GM23248 (cell line): ENCODE results near the gene SPACA5B. TPM values are rescaled to one million over a fixed set of nuclear protein-coding genes. Genes with fewer than 3 reads are reported as not detected.
"Not testable (repeated sequence)": the region's sequence is repeated elsewhere in the genome, so short reads cannot be mapped to it uniquely, and the experiment has no call there.

Experiments used
- DNase-seq: peaks from one replicate; pipeline ENCODE4 v3.0.0-alpha.2; 2015
- H2AFZ ChIP-seq: fragments of 200-600 bp; sonication (generic); 2 replicates; pipeline ENCODE4 v1.6.1; 2016; ENCODE audit warnings: antibody characterized with exemption
- H3F3A ChIP-seq: fragments of 200-600 bp; sonication (generic); 2 replicates; pipeline ENCODE4 v1.6.1; 2016; ENCODE audit warnings: mild to moderate bottlenecking, antibody characterized with exemption, mixed run types; ENCODE audit not compliant: insufficient read depth
- H3K27ac ChIP-seq: fragments of 200-600 bp; sonication (generic); 2 replicates; pipeline ENCODE4 v1.5.1; 2016; ENCODE audit warnings: mild to moderate bottlenecking
- H3K27me3 ChIP-seq: fragments of 200-600 bp; sonication (generic); replicated peaks from 2 replicates; pipeline ENCODE4 v1.6.1; 2016; ENCODE audit warnings: mild to moderate bottlenecking; ENCODE audit not compliant: insufficient read depth
- H3K36me3 ChIP-seq: fragments of 200-600 bp; sonication (generic); 2 replicates; pipeline ENCODE4 v1.6.1; 2016; ENCODE audit warnings: low read depth, mild to moderate bottlenecking
- H3K4me1 ChIP-seq: fragments of 200-600 bp; sonication (generic); 2 replicates; pipeline ENCODE4 v1.6.1; 2016; ENCODE audit warnings: mild to moderate bottlenecking; ENCODE audit not compliant: insufficient read depth
- H3K4me2 ChIP-seq: fragments of 200-600 bp; sonication (generic); one replicate; pipeline ENCODE4 v1.6.1; 2016; ENCODE audit warnings: mild to moderate bottlenecking; ENCODE audit not compliant: unreplicated experiment
- H3K4me3 ChIP-seq: fragments of 200-600 bp; sonication (generic); 2 replicates; pipeline ENCODE4 v1.5.1; 2016; ENCODE audit warnings: mild to moderate bottlenecking
- H3K79me2 ChIP-seq: fragments of 200-600 bp; sonication (generic); 2 replicates; pipeline ENCODE4 v1.6.1; 2016; ENCODE audit warnings: mild to moderate bottlenecking; ENCODE audit not compliant: insufficient read depth
- H3K9ac ChIP-seq: fragments of 200-600 bp; sonication (generic); 2 replicates; pipeline ENCODE4 v1.6.1; 2016; ENCODE audit warnings: mild to moderate bottlenecking
- H3K9me2 ChIP-seq: fragments of 200-600 bp; sonication (generic); 2 replicates; pipeline ENCODE4 v1.6.1; 2016; ENCODE audit warnings: mixed run types, mild to moderate bottlenecking, moderate library complexity; ENCODE audit not compliant: insufficient read depth
- H3K9me3 ChIP-seq: fragments of 200-600 bp; sonication (generic); one replicate; pipeline ENCODE4 v1.6.1; 2017; ENCODE audit warnings: low read depth
- H4K20me1 ChIP-seq: fragments of 200-600 bp; sonication (generic); 2 replicates; pipeline ENCODE4 v1.6.0; 2016; ENCODE audit not compliant: insufficient read depth
- EZH2 ChIP-seq: fragments of 200-600 bp; sonication (generic); IDR thresholded peaks from 2 replicates; pipeline ENCODE4 v1.6.1; 2018; ENCODE audit warnings: antibody characterized with exemption, mild to moderate bottlenecking; ENCODE audit not compliant: insufficient read depth, poor library complexity, severe bottlenecking
- EZH2phosphoT487 ChIP-seq: fragments of 200-600 bp; sonication (generic); IDR thresholded peaks from 2 replicates; pipeline ENCODE4 v1.6.1; 2018; ENCODE audit warnings: antibody characterized with exemption, moderate library complexity, mild to moderate bottlenecking, low read depth; ENCODE audit not compliant: insufficient read depth
- WGBS, 2 experiments: methylation state at CpG; one replicate each; pipeline ENCODE4 v1.1.6; 2015 to 2017; ENCODE audit warnings: low lambda C conversion rate in 2 of 2, low coverage in 1 of 2; ENCODE audit errors: missing lambda C conversion rate in 2 of 2; 5-methylcytosine and 5-hydroxymethylcytosine counted together
- in situ Hi-C: fragments of 300-500 bp; cut with MboI; formaldehyde crosslinking; loops from 2 replicates; pipeline ENCODE4 v1.15.0; 2020
- polyA plus RNA-seq: library from polyadenylated mRNA; unstranded; fragments of >200 nt; fragmentation: Nextera tagmentation; extraction: Ambion mirVana; gene quantifications from 2 replicates; pipeline ENCODE4 v1.2.1, GENCODE V29; 2016
- small RNA-seq: library from RNA; depleted of rRNA; stranded (forward); fragments of <200 nt; gene quantifications from one replicate; pipeline ENCODE3, GENCODE V24; 2014; ENCODE audit warnings: low read depth, low replicate concordance
- total RNA-seq: library from RNA; depleted of rRNA; stranded (reverse); fragments of >200 nt; shearing (Covaris generic); gene quantifications from 2 replicates; pipeline ENCODE4 v1.2.3, GENCODE V29; 2014; rRNA removed

Gene SPACA5B
- total and polyA plus RNA-seq, 2 experiments from 2014 or later: not detected

DNA sequence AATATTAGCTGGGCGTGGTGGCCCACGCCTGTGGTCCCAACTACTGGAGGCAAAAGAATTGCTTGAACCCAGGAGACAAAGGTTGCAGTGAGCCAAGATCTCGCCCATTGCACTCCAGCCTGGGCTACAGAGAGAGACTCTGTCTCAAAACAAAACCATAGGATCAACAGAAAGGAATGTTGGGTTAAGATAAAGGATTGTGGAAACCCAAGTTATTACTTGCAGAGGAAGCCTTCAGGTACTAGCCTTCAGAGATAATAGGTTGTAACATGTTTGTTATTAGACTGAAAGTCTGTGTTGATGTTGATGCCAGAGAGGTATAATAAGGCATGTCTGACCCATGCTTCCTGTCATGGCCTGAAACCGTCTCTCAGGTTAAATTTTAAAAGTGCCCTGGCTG is 49.3 kb downstream of the SPACA5B start:
- no peaks in the 10 kb centered on the region for H3K36me3 ChIP-seq
- no peak overlapping the region for H2AFZ ChIP-seq
- WGBS, 2 experiments: 35 to 42% methylated on average over 4 of the region's 4 CpGs
- H3K4me3 ChIP-seq: no peak overlapping the region
- no peaks in the 10 kb centered on the region for H4K20me1 ChIP-seq
- H3F3A ChIP-seq: no peaks in the 10 kb centered on the region
- in situ Hi-C loops: no loop called here
- H3K4me1 ChIP-seq: no peaks in the 10 kb centered on the region
- TF ChIP-seq EZH2: no peak
- no peak for TF ChIP-seq EZH2phosphoT487
- H3K27me3 ChIP-seq: no peaks in the 10 kb centered on the region
- no peaks in the 10 kb centered on the region for H3K79me2 ChIP-seq
- H3K9me2 ChIP-seq: no peaks in the 10 kb centered on the region
- no peaks in the 10 kb centered on the region for H3K9me3 ChIP-seq
- H3K4me2 ChIP-seq: no peak overlapping the region
- DNase-seq: no peak
- H3K9ac ChIP-seq: no peak overlapping the region
- no peak overlapping the region for H3K27ac ChIP-seq

DNA sequence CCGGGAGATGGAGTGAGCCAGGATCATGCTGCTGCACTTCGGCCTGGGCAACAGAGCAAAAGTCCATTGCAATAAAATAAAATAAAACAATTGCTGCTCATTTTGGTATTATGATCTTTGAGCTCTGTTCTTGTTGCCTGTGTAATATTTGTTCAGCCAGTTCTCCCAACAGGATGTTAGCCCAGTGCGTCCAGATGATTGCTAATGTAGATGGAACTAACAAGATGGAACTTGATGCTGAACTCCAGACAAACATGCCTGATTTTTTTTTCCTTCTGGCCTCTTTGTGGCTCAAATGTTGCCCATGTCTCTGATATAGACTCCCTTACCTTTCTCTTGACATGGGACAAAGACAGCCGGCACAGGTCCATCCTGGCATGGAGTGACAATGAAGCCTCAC is 50.4 kb downstream of the SPACA5B start:
- no peak overlapping the region for H3K27ac ChIP-seq
- H3K4me3 ChIP-seq: no peak overlapping the region
- no peaks in the 10 kb centered on the region for H3K4me1 ChIP-seq
- no peak overlapping the region for H3K4me2 ChIP-seq
- DNase-seq: no peak
- TF ChIP-seq EZH2phosphoT487 (no peak), EZH2 (no peak)
- no peaks in the 10 kb centered on the region for H3K36me3 ChIP-seq
- 43 to 52% methylated on average over 4 of the region's 4 CpGs for WGBS, 2 experiments
- no peaks in the 10 kb centered on the region for H4K20me1 ChIP-seq
- H3K9me2 ChIP-seq: no peaks in the 10 kb centered on the region
- H3K79me2 ChIP-seq: no peaks in the 10 kb centered on the region
- in situ Hi-C loops: no loop called here
- no peaks in the 10 kb centered on the region for H3F3A ChIP-seq
- H3K9me3 ChIP-seq: no peaks in the 10 kb centered on the region
- H3K27me3 ChIP-seq: no peaks in the 10 kb centered on the region
- H2AFZ ChIP-seq: no peak overlapping the region
- H3K9ac ChIP-seq: no peak overlapping the region

DNA sequence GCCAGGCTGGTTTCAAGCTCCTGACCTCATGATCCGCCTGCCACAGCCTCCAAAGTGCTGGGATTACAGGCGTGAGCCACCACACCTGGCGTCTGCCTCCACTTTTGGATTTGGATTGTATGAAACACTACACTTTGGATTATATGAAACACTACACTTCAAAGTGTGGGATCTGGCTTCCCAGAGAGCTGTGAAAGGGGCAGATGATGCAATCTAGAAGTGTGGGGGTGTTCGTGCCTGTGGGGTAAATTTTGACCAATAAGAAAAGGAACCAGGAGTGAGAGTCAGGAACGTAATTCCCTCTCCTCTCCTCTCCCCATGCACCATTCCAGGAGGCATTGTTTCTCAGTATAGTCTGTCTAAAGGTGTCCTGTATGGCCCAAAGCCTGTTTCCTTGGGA is 51.5 kb downstream of the SPACA5B start:
- DNase-seq, H3K79me2 ChIP-seq, H3K4me1 ChIP-seq, H3K9ac ChIP-seq, H3K9me2 ChIP-seq, H3K27me3 ChIP-seq, in situ Hi-C loops, H2AFZ ChIP-seq, H3F3A ChIP-seq, H3K4me3 ChIP-seq, H3K9me3 ChIP-seq, H3K36me3 ChIP-seq, H3K4me2 ChIP-seq, H3K27ac ChIP-seq, H4K20me1 ChIP-seq: not testable (repeated sequence)
- WGBS, 2 experiments: 9 to 60% methylated on average over 1 to 5 of the region's 5 CpGs

Small RNA genes within 50 kb of the gene (small RNA-seq; reads per million reads assigned to genes)
- gene AC245047.7 (not detected), gene RNU6-707P (not detected)

Other genes starting within 250 kb of the SPACA5B start
- 1.0 and 1.6 TPM in 2 replicates for gene ZNF182, start 126.6 kb upstream of the SPACA5B start, total RNA-seq
- gene ZNF182, start 126.6 kb upstream of the SPACA5B start, polyA plus RNA-seq: 2.6 TPM in 2 replicates
- not detected in 2 replicates for gene SPACA5, start 123.6 kb upstream of the SPACA5B start, total RNA-seq
- not detected in 2 replicates for gene SPACA5, start 123.6 kb upstream of the SPACA5B start, polyA plus RNA-seq
- gene ZNF630, start 59.0 kb upstream of the SPACA5B start, total RNA-seq: 0.22 and 0.25 TPM in 2 replicates
- gene ZNF630, start 59.0 kb upstream of the SPACA5B start, polyA plus RNA-seq: 0.41 and 0.53 TPM in 2 replicates
- not detected in 2 replicates for gene SSX5, start 66.2 kb downstream of the SPACA5B start, total RNA-seq
- not detected in 2 replicates for gene SSX5, start 66.2 kb downstream of the SPACA5B start, polyA plus RNA-seq
- gene SSX1, start 124.8 kb downstream of the SPACA5B start, total RNA-seq: not detected in 2 replicates
- gene SSX1, start 124.8 kb downstream of the SPACA5B start, polyA plus RNA-seq: not detected in 2 replicates
- not detected in 2 replicates for gene SSX3, start 226.1 kb downstream of the SPACA5B start, total RNA-seq
- not detected in 2 replicates for gene SSX3, start 226.1 kb downstream of the SPACA5B start, polyA plus RNA-seq